Astrocyte of the spinal cord (primary cell): Measurements from ENCODE around the gene GBP3.
"Not testable (repeated sequence)": the region's sequence is repeated elsewhere in the genome, so short reads cannot be mapped to it uniquely, and the experiment has no call there.

Experiments used
- DNase-seq: peaks from one replicate; pipeline ENCODE4 v3.0.0; 2011; ENCODE audit warnings: low read depth, low spot score
- H3K4me3 ChIP-seq: 2 replicates; pipeline ENCODE4 v1.5.1; 2011; ENCODE audit warnings: low read depth, mild to moderate bottlenecking, low read length, moderate library complexity
- CTCF ChIP-seq: IDR thresholded peaks from 2 replicates; pipeline ENCODE4 v1.5.1; 2012; ENCODE audit warnings: low read depth, mild to moderate bottlenecking, low read length, inconsistent platforms
- in situ Hi-C: cut with HindIII; loops from 2 replicates; pipeline ENCODE4 v1.10.0; 2017; ENCODE audit warnings: low sequenced_read_pairs

The GBP3 gene

GRCh38 chr1:89047734-89048133, 25.1 kb upstream of the GBP3 start:
- in situ Hi-C loops = no loop called here
- peak; percentile 24 for DNase-seq
- H3K4me3 ChIP-seq = no peak overlapping the region
- TF ChIP-seq CTCF = no peak

GRCh38 chr1:89046318-89047183, 23.9 kb upstream of the GBP3 start:
- DNase-seq, in situ Hi-C loops, H3K4me3 ChIP-seq: not testable (repeated sequence)

DNA sequence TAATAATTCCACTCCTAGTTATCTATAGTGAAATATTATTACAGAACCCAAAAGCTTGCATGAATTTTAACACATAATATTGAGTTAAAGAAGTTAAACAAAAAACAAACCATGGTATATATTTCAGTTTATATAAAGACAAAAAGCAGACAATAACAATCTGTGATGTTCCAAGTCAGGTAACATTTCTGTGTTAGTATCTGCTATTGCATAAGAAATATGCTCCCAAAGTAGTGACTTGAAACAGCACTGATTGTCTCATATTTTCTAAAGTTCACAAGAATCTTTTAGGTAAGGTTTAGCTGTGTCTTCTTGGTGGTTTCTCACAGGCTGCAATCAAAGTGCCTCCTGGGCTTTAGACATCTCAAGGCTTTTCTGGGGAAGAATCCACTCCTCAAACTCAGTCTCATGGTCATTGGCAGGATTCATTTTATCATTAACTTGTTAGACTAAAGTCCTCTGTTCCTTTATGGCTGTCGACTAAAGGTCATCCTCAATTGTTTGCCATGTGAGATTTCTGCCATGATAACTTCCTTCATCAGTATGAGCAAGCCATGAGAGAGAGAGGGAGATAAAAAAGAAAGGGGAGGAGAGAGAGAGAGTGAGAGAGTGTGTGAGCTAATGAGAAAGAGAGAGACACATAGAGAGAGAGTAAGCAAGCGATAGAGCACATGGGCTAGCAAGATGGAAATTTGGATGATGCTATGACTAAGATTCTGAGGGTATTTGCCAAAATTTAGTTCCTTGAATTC, 22.5 kb upstream of the GBP3 start:
- no peak overlapping the region for H3K4me3 ChIP-seq
- TF ChIP-seq CTCF = no peak
- no peak for DNase-seq
- in situ Hi-C loops = no loop called here

- in situ Hi-C loops = no loop called here
- H3K4me3 ChIP-seq = no peak overlapping the region
- no peak for TF ChIP-seq CTCF
- DNase-seq = no peak
These were observed 21.3 kb upstream of the GBP3 start for GRCh38 chr1:89043940-89044339.

DNA sequence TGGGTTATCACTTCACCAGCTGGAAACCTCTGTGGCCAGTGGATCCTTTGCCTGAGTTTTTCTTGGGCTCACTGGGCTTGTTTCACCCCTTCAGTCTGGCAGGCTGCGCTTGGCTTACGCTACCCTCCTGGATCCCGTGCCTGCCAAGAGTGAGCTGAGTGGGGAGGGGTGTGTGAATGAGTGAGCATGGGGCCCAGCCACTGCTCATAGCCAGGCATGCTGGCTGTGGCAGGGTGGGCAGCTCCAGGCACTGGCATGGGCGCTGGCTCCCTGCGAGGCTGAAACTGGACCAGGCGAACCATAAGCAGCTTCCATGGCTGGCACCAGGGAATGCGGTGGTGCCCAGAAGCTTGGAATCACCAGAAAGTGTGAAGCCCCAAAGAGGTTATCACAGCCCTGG, 19.8 kb upstream of the GBP3 start:
- no peak for TF ChIP-seq CTCF
- H3K4me3 ChIP-seq = no peak overlapping the region
- in situ Hi-C loops = no loop called here
- DNase-seq = no peak

DNA sequence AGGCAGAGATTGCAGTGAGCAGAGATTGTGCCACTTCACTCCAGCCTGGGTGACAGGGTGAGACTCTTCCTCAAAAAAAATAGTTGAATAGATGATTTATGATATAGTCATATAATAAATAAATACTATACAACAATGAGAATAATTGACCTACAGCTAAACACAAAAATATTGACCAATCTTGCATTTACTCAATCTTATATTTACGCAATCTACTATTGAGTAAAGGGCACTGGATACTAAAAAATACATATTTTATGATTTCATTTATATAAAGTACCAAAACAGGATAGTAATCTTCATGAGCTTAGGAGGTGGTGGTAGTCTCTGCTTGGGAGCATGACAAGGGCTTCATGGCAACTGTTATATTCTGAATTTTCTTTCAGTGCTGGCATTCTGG, 19.1 kb upstream of the GBP3 start:
- no peak for TF ChIP-seq CTCF
- in situ Hi-C loops = no loop called here
- DNase-seq = no peak
- H3K4me3 ChIP-seq = no peak overlapping the region

DNA sequence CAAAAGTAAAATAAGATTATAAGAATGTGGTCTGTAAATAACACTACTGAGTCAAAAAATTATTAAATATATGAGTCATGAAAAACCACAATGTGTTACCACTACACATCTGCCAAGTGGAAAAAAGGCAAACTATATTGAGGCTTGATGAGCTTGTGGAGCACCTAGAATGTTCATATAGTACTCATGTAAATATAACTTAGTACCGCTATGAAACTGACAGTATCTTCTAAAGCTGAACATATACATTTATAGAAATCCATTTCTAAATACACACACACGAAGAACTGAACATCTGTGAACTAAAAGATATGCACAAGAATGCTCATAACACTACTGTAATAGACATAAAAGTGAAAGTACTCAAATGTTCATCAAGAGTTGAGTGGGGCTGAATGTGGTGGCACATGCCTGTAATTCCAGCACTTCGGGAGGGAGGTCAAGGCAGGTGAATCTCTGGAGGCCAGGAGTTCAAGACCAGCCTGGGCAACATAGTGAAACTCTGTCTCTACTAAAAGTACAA, 18.5 kb upstream of the GBP3 start:
- H3K4me3 ChIP-seq = no peak overlapping the region
- in situ Hi-C loops = no loop called here
- TF ChIP-seq CTCF = no peak
- peak; percentile 72 for DNase-seq
